ENCODE results near the gene TMEM150A. TPM values are rescaled to one million over a fixed set of nuclear protein-coding genes. Genes with fewer than 3 reads are reported as not detected.

Gene TMEM150A
- total RNA-seq, 1 experiment from 2014 or later = 19.3 TPM

DNA sequence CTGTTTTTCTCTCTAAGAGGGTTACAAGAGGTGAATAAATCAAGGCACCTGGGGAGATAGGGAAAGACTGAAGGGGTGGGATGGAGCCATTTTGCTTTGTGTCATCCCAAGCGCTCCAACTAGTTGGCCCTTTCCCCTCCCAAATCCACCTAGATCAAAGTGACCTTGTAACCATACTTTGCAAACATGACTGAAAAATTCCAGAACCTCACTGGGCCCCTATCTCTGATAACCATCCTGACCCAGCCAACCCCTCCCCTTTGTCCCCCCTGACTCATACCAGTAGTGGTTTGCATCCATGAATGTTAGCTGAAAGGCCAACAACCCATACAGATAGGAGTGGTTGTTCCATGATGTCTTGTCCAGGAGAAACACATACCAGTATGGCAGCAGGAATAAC, 44.3 kb downstream of the TMEM150A start:
- no CpG with 5 or more reads among the region's 1 CpG for WGBS (ENCODE audit: extremely low coverage, insufficient read length, low lambda C conversion rate)
- no peaks in the 10 kb centered on the region for H3K23me2 ChIP-seq (ENCODE audit: insufficient read length, low read depth, low read length, poor library complexity, severe bottlenecking)
- H3K27ac ChIP-seq (ENCODE audit: insufficient read length, low read depth, low read length) = no peak overlapping the region
- no peak overlapping the region for H2BK5ac ChIP-seq (ENCODE audit: insufficient read length, low read length)
- H3K27ac Mint-ChIP-seq = no peak overlapping the region; a peak in 1 of 7 replicates
- H2AK5ac ChIP-seq (ENCODE audit: insufficient read length, low read length) = no peak overlapping the region
- no peak overlapping the region for H3K18ac ChIP-seq (ENCODE audit: insufficient read length, low read depth, low read length)
- H3K27me3 Mint-ChIP-seq (ENCODE audit: low read depth) = peaks cover 2% of the 10 kb centered on the region; the same call in 1 of the 2 replicates
- H3K9me3 Mint-ChIP-seq = no peaks in the 10 kb centered on the region
- no peak overlapping the region for H3K9ac ChIP-seq (ENCODE audit: extremely low read depth, insufficient read length, low read length)
- H2BK20ac ChIP-seq (ENCODE audit: low read depth, low read length, poor library complexity, severe bottlenecking) = no peak overlapping the region
- H2AFZ ChIP-seq (ENCODE audit: low read length) = no peak overlapping the region
- peaks cover 5% of the 10 kb centered on the region; the same call in 1 of the 2 replicates for H3K79me2 ChIP-seq (ENCODE audit: insufficient read depth, low read length)
- H3K9me3 ChIP-seq (ENCODE audit: control insufficient read depth, low read depth, low read length) = no peaks in the 10 kb centered on the region
- H4K8ac ChIP-seq (replicated peaks; ENCODE audit: insufficient read length, low read depth, low read length) = no peak overlapping the region
- no peaks in the 10 kb centered on the region for H3K27me3 ChIP-seq (ENCODE audit: insufficient read depth, low read length)
- no peaks in the 10 kb centered on the region for H3K79me1 ChIP-seq (ENCODE audit: insufficient read depth, low read depth, low read length, poor library complexity, severe bottlenecking)
- no peak overlapping the region for H2BK12ac ChIP-seq (ENCODE audit: insufficient read length, low read depth, low read length)
- no peak for DNase-seq
- no peak overlapping the region for H3K4me3 Mint-ChIP-seq
- peaks cover 12 to 13% of the 10 kb centered on the region in 2 experiments; a peak in 3 of 4 replicates for H3K4me1 Mint-ChIP-seq
- no peak overlapping the region for H3K14ac ChIP-seq (ENCODE audit: insufficient read depth, low read length)
- H3K23ac ChIP-seq (ENCODE audit: insufficient read length, low read depth, low read length) = no peak overlapping the region
- no peak overlapping the region for H3K4me2 ChIP-seq (ENCODE audit: insufficient read depth, insufficient read length, low read length)
- H4K5ac ChIP-seq (ENCODE audit: insufficient read length, low read depth, low read length) = no peak overlapping the region
- H3K56ac ChIP-seq (ENCODE audit: insufficient read length, low read depth, low read length) = no peak overlapping the region
- peaks cover 15 to 34% (median 33%) of the 10 kb centered on the region in 3 experiments for H3K36me3 Mint-ChIP-seq (ENCODE audit: insufficient read depth in 1 of 3, low read depth in 3 of 3)
- H4K91ac ChIP-seq (ENCODE audit: insufficient read length, low read depth, low read length) = no peak overlapping the region
- no peaks in the 10 kb centered on the region for H3K4me1 ChIP-seq (ENCODE audit: insufficient read depth, low read length)
- H3T11ph ChIP-seq (ENCODE audit: low read length) = no peak overlapping the region
- no peak overlapping the region for H2BK15ac ChIP-seq (ENCODE audit: low read depth, low read length)
- H3K4ac ChIP-seq (ENCODE audit: low read depth, low read length) = no peak overlapping the region
- H4K20me1 ChIP-seq (ENCODE audit: control insufficient read depth, insufficient read depth, insufficient read length) = no peaks in the 10 kb centered on the region
- TF ChIP-seq CTCF (conservative IDR thresholded peaks at IDR 0.05) = no peak
- H2BK120ac ChIP-seq (ENCODE audit: low read depth, low read length, poor library complexity, severe bottlenecking) = no peak overlapping the region

Measured in H9 (cell line).